ENCODE results near the gene EXOC3.

EXOC3 gene

DNA sequence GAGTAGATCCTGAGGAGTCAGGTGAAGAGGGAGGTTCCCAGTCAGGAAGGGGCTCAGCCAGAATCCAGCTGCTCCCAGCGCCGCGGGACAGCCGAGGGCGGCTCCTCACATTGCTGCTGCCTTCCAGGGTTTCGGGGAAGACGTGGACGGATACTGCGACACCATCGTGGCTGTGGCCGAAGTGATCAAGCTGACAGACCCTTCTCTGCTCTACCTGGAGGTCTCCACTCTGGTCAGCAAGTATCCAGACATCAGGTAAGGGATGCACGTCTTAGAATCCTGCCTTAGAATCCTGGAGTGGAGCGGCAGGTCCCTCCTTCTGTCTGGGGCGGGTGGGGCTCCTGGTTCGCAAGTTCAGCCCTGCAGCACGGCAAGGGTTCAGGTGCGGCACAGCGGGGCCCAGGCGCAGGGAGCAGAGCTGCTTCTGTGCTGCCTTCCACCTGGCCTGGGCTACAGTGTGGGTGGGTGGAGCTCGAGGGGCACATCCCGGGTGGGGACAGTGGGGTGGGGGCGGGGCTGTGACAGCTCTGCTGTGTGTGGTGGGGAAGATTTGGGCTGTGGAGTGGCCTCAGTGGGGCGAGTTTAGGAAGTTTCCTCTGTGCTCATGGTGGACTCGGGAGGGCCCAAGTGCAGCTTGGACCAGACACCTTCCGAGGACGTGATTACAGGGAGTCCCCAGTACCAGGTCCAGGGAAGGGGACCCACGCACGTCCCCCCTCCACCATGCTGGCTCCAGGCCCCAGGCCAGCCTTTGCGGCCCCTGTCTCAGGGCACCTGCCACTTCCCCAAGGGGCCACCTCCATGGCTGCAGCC lies 22.8 kb downstream of the EXOC3 start:
- Histone ChIP-seq H3K36me3 (ENCODE audit: control insufficient read depth in 1 of 2, insufficient read depth in 2 of 2, low read length in 2 of 2) (peaks cover 25 to 57% of the 10 kb centered on the region in 2 donors), H3K9me3 (ENCODE audit: control insufficient read depth in 1 of 2, low read length in 2 of 2) (no peaks in the 10 kb centered on the region), H3K27me3 (ENCODE audit: control insufficient read depth in 1 of 2, insufficient read depth in 2 of 2, low read length in 2 of 2) (no peaks in the 10 kb centered on the region), H3K27ac (ENCODE audit: low read depth, low read length) (no peak overlapping the region), H3K9ac (ENCODE audit: low read depth in 1 of 2, low read length in 2 of 2) (no peak overlapping the region), H3K4me3 (ENCODE audit: low read depth in 1 of 2, low read length in 2 of 2) (no peak overlapping the region), H3K4me1 (ENCODE audit: control insufficient read depth in 1 of 2, insufficient read depth in 2 of 2, low read length in 2 of 2) (peaks cover 1 to 2% of the 10 kb centered on the region in 2 donors)

DNA sequence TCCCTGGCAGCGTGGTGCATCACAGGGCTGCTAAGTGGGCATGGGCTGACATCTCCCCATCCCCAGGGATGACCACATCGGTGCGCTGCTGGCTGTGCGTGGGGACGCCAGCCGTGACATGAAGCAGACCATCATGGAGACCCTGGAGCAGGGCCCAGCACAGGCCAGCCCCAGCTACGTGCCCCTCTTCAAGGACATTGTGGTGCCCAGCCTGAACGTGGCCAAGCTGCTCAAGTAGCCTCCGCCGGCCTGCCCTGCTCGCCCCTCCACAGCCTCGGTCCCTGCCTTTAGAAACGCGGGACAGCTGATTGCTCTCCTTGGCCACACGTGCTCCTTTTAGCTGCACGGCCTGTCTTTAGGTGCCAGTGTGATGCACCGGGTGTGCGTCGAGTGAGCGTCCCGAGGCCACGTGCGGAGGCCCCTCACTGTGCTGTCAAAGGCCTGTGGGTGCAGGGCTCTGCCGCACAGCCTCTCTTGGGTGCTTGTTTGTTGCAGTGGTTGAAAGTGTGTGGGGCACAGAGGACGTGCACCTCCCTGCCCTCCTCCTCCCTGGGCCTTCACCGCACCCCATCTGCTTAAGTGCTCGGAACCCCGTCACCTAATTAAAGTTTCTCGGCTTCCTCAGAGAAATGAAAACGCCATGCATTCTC lies 23.8 kb downstream of the EXOC3 start:
- H3K27me3 ChIP-seq (ENCODE audit: control insufficient read depth in 1 of 2, insufficient read depth in 2 of 2, low read length in 2 of 2), result no peaks in the 10 kb centered on the region
- no peak overlapping the region for H3K4me3 ChIP-seq (ENCODE audit: low read depth in 1 of 2, low read length in 2 of 2)
- peaks cover 26 to 49% of the 10 kb centered on the region in 2 donors for H3K36me3 ChIP-seq (ENCODE audit: control insufficient read depth in 1 of 2, insufficient read depth in 2 of 2, low read length in 2 of 2)
- H3K4me1 ChIP-seq (ENCODE audit: control insufficient read depth in 1 of 2, insufficient read depth in 2 of 2, low read length in 2 of 2), result peaks cover 11% of the 10 kb centered on the region in 2 donors
- H3K9me3 ChIP-seq (ENCODE audit: control insufficient read depth in 1 of 2, low read length in 2 of 2), result no peaks in the 10 kb centered on the region
- no peak overlapping the region for H3K9ac ChIP-seq (ENCODE audit: low read depth in 1 of 2, low read length in 2 of 2)
- H3K27ac ChIP-seq (ENCODE audit: low read depth, low read length), result no peak overlapping the region

DNA sequence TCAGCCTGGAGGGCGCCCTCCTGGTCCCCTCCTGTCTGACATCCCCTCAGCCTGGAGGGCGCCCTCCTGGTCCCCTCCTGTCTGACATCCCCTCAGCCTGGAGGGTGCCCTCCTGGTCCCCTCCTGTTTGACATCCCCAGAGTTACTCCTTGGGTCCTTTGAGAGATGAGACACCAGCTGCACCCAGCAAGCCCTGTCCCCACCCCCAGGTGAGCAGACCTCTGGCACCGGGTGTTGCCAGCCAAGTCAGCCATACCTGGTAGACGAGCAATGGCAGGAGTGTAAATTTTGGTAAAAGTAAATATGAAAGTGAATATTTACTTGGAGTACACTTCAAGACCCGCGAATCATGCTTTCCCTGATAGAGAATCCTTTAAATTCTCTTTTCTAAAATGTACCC lies 25.4 kb downstream of the EXOC3 start:
- no peaks in the 10 kb centered on the region for H3K27me3 ChIP-seq (ENCODE audit: control insufficient read depth in 1 of 2, insufficient read depth in 2 of 2, low read length in 2 of 2)
- no peak overlapping the region for H3K27ac ChIP-seq (ENCODE audit: low read depth, low read length)
- H3K4me3 ChIP-seq (ENCODE audit: low read depth in 1 of 2, low read length in 2 of 2), result no peak overlapping the region
- peaks cover 14 to 17% of the 10 kb centered on the region in 2 donors for H3K4me1 ChIP-seq (ENCODE audit: control insufficient read depth in 1 of 2, insufficient read depth in 2 of 2, low read length in 2 of 2)
- H3K36me3 ChIP-seq (ENCODE audit: control insufficient read depth in 1 of 2, insufficient read depth in 2 of 2, low read length in 2 of 2), result peaks cover 21 to 33% of the 10 kb centered on the region in 2 donors
- no peaks in the 10 kb centered on the region for H3K9me3 ChIP-seq (ENCODE audit: control insufficient read depth in 1 of 2, low read length in 2 of 2)
- no peak overlapping the region for H3K9ac ChIP-seq (ENCODE audit: low read depth in 1 of 2, low read length in 2 of 2)

DNA sequence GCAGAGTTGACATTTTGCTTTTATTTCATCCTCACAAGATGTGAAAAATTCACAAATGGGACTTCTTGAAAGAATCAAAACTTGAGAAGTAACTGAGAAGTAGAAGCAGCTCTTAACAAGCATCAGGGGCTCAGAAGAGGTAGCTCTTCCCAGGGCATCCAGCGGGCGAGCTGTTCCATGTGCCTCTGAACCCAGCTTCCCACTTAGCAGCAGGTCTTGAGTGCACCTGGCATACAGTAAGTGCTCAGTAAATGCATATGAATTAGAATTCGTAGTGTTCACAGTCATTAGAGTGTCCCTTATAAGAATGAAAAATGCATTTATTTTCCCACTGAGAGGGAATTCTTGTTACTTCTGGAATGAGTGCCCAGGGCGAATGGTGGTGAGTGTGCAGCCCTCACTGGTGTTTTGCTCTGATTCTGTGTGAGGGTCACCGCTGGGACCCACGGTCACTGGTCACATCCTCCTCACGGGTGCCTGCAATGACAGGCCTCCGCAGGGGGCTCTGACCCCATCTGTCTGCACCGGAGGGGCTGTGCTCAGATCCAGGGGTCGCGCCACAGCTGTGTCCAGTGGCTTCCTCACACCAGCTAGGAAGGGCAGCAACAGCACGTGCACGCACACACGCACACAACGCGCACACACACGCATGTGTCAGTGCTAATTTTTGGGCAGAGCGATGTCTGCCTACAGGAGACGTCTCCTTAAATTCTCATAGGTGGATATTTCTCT lies 26.9 kb downstream of the EXOC3 start:
- H3K4me3 ChIP-seq (ENCODE audit: low read depth in 1 of 2, low read length in 2 of 2), result no peak overlapping the region
- H3K36me3 ChIP-seq (ENCODE audit: control insufficient read depth in 1 of 2, insufficient read depth in 2 of 2, low read length in 2 of 2), result peaks cover 7 to 20% of the 10 kb centered on the region in 2 donors
- peaks cover 18 to 19% of the 10 kb centered on the region in 2 donors for H3K4me1 ChIP-seq (ENCODE audit: control insufficient read depth in 1 of 2, insufficient read depth in 2 of 2, low read length in 2 of 2)
- peaks cover 2% of the 10 kb centered on the region in 2 donors for H3K27me3 ChIP-seq (ENCODE audit: control insufficient read depth in 1 of 2, insufficient read depth in 2 of 2, low read length in 2 of 2)
- H3K9me3 ChIP-seq (ENCODE audit: control insufficient read depth in 1 of 2, low read length in 2 of 2), result no peaks in the 10 kb centered on the region
- H3K27ac ChIP-seq (ENCODE audit: low read depth, low read length), result no peak overlapping the region
- no peak overlapping the region for H3K9ac ChIP-seq (ENCODE audit: low read depth in 1 of 2, low read length in 2 of 2)

DNA sequence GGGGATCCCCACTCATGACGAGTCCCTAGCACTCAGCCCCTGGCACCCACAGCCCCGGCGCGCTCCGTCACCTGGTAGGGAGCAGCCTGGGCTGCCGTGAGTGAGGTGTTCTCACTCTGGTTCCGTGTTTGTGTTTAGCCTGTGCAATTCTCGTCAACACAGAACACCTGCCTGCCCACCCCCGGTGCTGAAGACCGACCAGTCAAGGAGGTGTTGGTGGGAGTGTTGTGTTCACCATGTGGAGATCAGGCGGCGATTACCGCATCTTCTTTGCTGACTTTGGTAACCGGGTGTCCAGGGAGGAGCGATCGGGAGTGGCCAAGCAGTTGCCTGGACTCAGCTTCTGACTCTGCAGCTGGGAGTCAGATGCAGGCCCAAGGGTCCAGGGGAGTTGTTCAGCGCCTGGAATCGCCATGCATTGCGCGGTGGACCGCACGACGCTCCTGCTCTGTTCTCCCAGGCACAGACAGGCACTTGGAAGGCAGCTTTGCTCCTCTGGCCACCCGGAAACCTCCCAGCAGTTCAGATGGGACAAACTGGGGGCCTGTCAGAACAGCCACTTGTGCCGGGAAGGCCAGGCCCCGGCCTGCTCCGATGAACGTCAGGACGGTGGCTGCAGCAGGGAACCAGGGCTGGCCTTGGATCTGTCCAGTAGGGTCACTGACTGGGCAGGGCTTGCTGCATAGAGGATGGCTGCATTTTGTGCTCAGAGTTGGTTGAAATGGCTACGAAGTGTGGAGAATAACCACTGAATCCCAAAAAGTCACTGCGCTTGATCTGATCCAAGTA lies 28.2 kb downstream of the EXOC3 start:
- peaks cover 14% of the 10 kb centered on the region in 2 donors for H3K27me3 ChIP-seq (ENCODE audit: control insufficient read depth in 1 of 2, insufficient read depth in 2 of 2, low read length in 2 of 2)
- no peak overlapping the region for H3K27ac ChIP-seq (ENCODE audit: low read depth, low read length)
- no peaks in the 10 kb centered on the region for H3K9me3 ChIP-seq (ENCODE audit: control insufficient read depth in 1 of 2, low read length in 2 of 2)
- peak overlapping the region; percentile 70 to 75 for H3K4me3 ChIP-seq (ENCODE audit: low read depth in 1 of 2, low read length in 2 of 2)
- peaks cover 5 to 9% of the 10 kb centered on the region in 2 donors for H3K36me3 ChIP-seq (ENCODE audit: control insufficient read depth in 1 of 2, insufficient read depth in 2 of 2, low read length in 2 of 2)
- H3K4me1 ChIP-seq (ENCODE audit: control insufficient read depth in 1 of 2, insufficient read depth in 2 of 2, low read length in 2 of 2), result peaks cover 25 to 31% of the 10 kb centered on the region in 2 donors
- no peak overlapping the region for H3K9ac ChIP-seq (ENCODE audit: low read depth in 1 of 2, low read length in 2 of 2)

DNA sequence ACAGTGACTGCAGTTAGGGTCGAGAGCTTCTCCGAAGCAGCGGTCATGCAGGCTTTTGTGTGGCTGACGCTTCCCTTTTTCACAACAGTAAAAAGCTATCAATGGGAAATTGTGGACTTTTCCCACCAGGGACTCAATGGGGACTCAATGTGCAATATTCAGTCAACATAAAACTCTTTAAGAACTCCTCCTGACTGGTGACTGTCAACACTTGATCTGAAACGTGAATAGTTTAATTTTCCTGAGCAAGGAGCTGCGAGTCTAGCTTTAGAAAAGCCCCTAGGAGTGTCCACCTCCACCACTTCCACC lies 28.7 kb downstream of the EXOC3 start:
- Histone ChIP-seq H3K9ac (ENCODE audit: low read depth in 1 of 2, low read length in 2 of 2) (peak overlapping the region in 1 of 2 donors; percentile 56), H3K27me3 (ENCODE audit: control insufficient read depth in 1 of 2, insufficient read depth in 2 of 2, low read length in 2 of 2) (peaks cover 17 to 20% of the 10 kb centered on the region in 2 donors), H3K4me3 (ENCODE audit: low read depth in 1 of 2, low read length in 2 of 2) (peak overlapping the region; percentile 70 to 75), H3K4me1 (ENCODE audit: control insufficient read depth in 1 of 2, insufficient read depth in 2 of 2, low read length in 2 of 2) (peaks cover 28 to 32% of the 10 kb centered on the region in 2 donors), H3K36me3 (ENCODE audit: control insufficient read depth in 1 of 2, insufficient read depth in 2 of 2, low read length in 2 of 2) (peaks cover 3 to 5% of the 10 kb centered on the region in 2 donors), H3K9me3 (ENCODE audit: control insufficient read depth in 1 of 2, low read length in 2 of 2) (no peaks in the 10 kb centered on the region), H3K27ac (ENCODE audit: low read depth, low read length) (no peak overlapping the region)

DNA sequence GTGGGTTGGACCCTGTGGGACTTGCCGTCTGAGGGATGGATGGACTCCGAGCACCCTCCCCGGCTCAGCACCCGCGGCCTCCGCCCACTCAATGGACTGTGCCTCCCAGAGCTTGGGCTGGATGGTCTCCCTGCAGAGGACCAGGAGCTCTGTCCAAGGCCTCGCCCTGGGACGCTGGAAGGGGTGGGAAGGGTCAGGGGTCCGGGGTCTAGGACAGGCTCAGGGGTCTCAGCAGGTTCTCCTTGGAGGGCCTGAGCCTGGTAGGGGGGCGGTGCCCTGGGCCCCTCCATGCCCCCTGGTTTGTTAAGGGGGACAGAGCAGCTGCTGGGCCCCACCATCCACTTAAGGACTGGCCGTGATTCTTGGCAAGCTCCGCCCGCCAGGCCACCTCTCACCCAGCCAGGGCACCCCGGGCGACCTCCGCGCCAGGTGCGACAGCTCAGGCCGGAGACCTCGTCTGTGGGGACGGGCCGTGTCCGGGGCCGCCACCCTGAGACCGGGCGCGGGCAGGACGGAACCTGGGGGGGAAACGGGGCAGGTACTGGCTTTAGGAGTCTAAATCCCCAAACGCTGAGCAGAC lies 29.2 kb downstream of the EXOC3 start:
- Histone ChIP-seq H3K9me3 (ENCODE audit: control insufficient read depth in 1 of 2, low read length in 2 of 2) (no peaks in the 10 kb centered on the region), H3K27me3 (ENCODE audit: control insufficient read depth in 1 of 2, insufficient read depth in 2 of 2, low read length in 2 of 2) (peaks cover 17 to 25% of the 10 kb centered on the region in 2 donors), H3K27ac (ENCODE audit: low read depth, low read length) (peak overlapping the region; percentile 20), H3K36me3 (ENCODE audit: control insufficient read depth in 1 of 2, insufficient read depth in 2 of 2, low read length in 2 of 2) (peaks cover 0 to 5% of the 10 kb centered on the region in 2 donors), H3K9ac (ENCODE audit: low read depth in 1 of 2, low read length in 2 of 2) (peak overlapping the region; percentile 56 to 70), H3K4me3 (ENCODE audit: low read depth in 1 of 2, low read length in 2 of 2) (peak overlapping the region; percentile 70 to 75), H3K4me1 (ENCODE audit: control insufficient read depth in 1 of 2, insufficient read depth in 2 of 2, low read length in 2 of 2) (peaks cover 28 to 32% of the 10 kb centered on the region in 2 donors)

DNA sequence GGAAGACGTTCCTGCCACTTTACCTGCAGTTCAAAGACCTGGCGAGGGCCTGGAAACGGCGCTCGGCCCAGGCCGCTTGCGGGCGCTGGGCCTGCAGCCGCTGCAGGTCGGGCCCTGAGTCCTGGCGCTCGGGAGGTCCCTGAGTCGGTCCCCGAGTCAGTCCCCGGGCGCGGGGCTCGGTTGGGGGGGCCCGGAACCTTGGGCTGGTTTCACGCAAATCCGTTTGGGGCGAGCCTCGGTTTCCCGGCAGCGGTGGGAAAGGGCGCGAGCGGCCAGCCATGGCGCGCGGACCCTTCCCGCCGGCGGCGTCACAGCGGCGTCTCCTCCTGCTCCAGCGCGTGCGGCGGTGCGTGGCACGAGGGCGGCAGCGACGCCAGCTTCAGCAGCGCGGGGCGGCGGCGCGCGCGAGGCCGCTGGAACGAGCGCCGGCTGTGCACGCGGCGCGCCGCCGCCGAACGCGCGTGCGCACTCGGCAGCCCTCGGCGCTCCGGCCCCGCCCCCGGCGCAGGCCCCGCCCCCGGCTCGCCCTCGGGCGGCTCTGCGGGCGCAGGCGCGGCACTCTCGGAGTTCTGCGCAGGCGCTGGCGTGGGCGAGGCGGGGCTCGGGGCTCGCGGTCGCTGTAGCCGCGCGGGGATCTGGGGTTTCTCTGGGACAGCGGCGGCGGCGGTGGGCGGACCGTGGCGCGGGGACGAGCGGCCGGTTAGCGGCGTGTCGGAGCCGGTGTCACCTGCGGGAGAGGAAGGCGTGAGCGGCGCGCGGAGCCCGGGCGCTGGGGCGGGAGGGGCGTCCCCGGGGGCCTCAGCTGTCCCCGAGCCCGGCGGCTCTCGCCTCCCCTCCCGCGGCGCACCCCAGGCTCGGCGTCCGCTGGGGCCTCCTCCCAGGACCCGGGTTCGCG lies 29.9 kb downstream of the EXOC3 start:
- Histone ChIP-seq H3K4me1 (ENCODE audit: control insufficient read depth in 1 of 2, insufficient read depth in 2 of 2, low read length in 2 of 2) (peaks cover 28 to 32% of the 10 kb centered on the region in 2 donors), H3K36me3 (ENCODE audit: control insufficient read depth in 1 of 2, insufficient read depth in 2 of 2, low read length in 2 of 2) (peaks cover 0 to 5% of the 10 kb centered on the region in 2 donors), H3K27me3 (ENCODE audit: control insufficient read depth in 1 of 2, insufficient read depth in 2 of 2, low read length in 2 of 2) (peaks cover 21 to 32% of the 10 kb centered on the region in 2 donors), H3K4me3 (ENCODE audit: low read depth in 1 of 2, low read length in 2 of 2) (peak overlapping the region; percentile 73 to 75), H3K9ac (ENCODE audit: low read depth in 1 of 2, low read length in 2 of 2) (peak overlapping the region; percentile 56 to 70), H3K9me3 (ENCODE audit: control insufficient read depth in 1 of 2, low read length in 2 of 2) (no peaks in the 10 kb centered on the region), H3K27ac (ENCODE audit: low read depth, low read length) (peak overlapping the region; percentile 20)

All from duodenal mucosa (tissue), 2 donors.